Neural cell (in vitro differentiated cells): ENCODE results near the gene TRAPPC4. TPM values are rescaled to one million over a fixed set of nuclear protein-coding genes. Genes with fewer than 3 reads are reported as not detected.
"Not testable (repeated sequence)": the region's sequence is repeated elsewhere in the genome, so short reads cannot be mapped to it uniquely, and the experiment has no call there.

Source experiments
- H2AFZ ChIP-seq: fragments of 200-600, 300-800 bp; sonication (generic), shearing (Covaris generic); 2 replicates; pipeline ENCODE4 v1.6.0; 2014; ENCODE audit warnings: low read depth, mild to moderate bottlenecking, antibody characterized with exemption, low read length, moderate library complexity
- H3F3A ChIP-seq: fragments of 200-600 bp; shearing (Covaris generic); 2 replicates; pipeline ENCODE4 v1.6.1; 2016; ENCODE audit warnings: mild to moderate bottlenecking, moderate library complexity, mixed read lengths, antibody characterized with exemption, low read length; ENCODE audit not compliant: insufficient read depth, poor library complexity, severe bottlenecking
- H3K27ac ChIP-seq: fragments of 200-600, 300-800 bp; sonication (generic), shearing (Covaris generic); 2 replicates; pipeline ENCODE4 v1.5.1; 2014; ENCODE audit warnings: mild to moderate bottlenecking, low read length, moderate library complexity
- H3K27me3 ChIP-seq: fragments of 300-800, 200-600 bp; sonication (generic), shearing (Covaris generic); 2 replicates; pipeline ENCODE4 v1.6.0; 2014; ENCODE audit warnings: mild to moderate bottlenecking, low read depth, low read length, moderate library complexity; ENCODE audit not compliant: insufficient read depth
- H3K36me3 ChIP-seq: fragments of 300-800, 200-600 bp; sonication (generic), shearing (Covaris generic); 2 replicates; pipeline ENCODE4 v1.5.1; 2014; ENCODE audit warnings: mild to moderate bottlenecking, antibody characterized with exemption, low read length, moderate library complexity; ENCODE audit not compliant: insufficient read depth
- H3K4me2 ChIP-seq: fragments of 300-800, 200-600 bp; sonication (generic), shearing (Covaris generic); 2 replicates; pipeline ENCODE4 v1.6.0; 2014; ENCODE audit warnings: mild to moderate bottlenecking, low read length
- H3K4me3 ChIP-seq: fragments of 300-800, 200-600 bp; sonication (generic), shearing (Covaris generic); 2 replicates; pipeline ENCODE4 v1.5.1; 2014; ENCODE audit warnings: mild to moderate bottlenecking, low read length, moderate library complexity
- H3K79me2 ChIP-seq: fragments of 200-600 bp; shearing (Covaris generic); replicated peaks from 2 replicates; pipeline ENCODE4 v1.6.0; 2014; ENCODE audit warnings: mild to moderate bottlenecking, low read length, moderate library complexity; ENCODE audit not compliant: insufficient read depth
- H3K9ac ChIP-seq: fragments of 300-800, 200-600 bp; sonication (generic), shearing (Covaris generic); 2 replicates; pipeline ENCODE4 v1.6.1; 2016; ENCODE audit warnings: mild to moderate bottlenecking, low read length, mixed read lengths
- H3K9me2 ChIP-seq: fragments of 200-600 bp; shearing (Covaris generic); 2 replicates; pipeline ENCODE4 v1.6.1; 2016; ENCODE audit warnings: mild to moderate bottlenecking, low read length, mixed read lengths; ENCODE audit not compliant: insufficient read depth
- H3K9me3 ChIP-seq: fragments of 200-600, 300-800 bp; sonication (generic), shearing (Covaris generic); 2 replicates; pipeline ENCODE4 v1.6.1; 2016; ENCODE audit warnings: mild to moderate bottlenecking, mixed run types, low read length, moderate library complexity, mixed read lengths
- H4K20me1 ChIP-seq: fragments of 200-600 bp; shearing (Covaris generic); 2 replicates; pipeline ENCODE4 v1.6.1; 2016; ENCODE audit warnings: mild to moderate bottlenecking, mixed run types; ENCODE audit not compliant: insufficient read depth
- EP300 ChIP-seq: fragments of 450-650 bp; conservative IDR thresholded peaks from 2 replicates; pipeline ENCODE4 v1.6.1; 2014; ENCODE audit warnings: antibody characterized with exemption, mild to moderate bottlenecking, moderate library complexity; ENCODE audit not compliant: poor library complexity, severe bottlenecking
- EZH2 ChIP-seq: fragments of 200-600, 300-800 bp; shearing (Covaris generic), sonication (generic); IDR thresholded peaks from 2 replicates; pipeline ENCODE4 v1.6.1; 2014; ENCODE audit warnings: antibody characterized with exemption, low read length, borderline replicate concordance, mild to moderate bottlenecking; ENCODE audit not compliant: insufficient read depth, poor library complexity, severe bottlenecking
- MXI1 ChIP-seq: fragments of 450-650 bp; conservative IDR thresholded peaks from 2 replicates; pipeline ENCODE4 v1.6.1; 2014; ENCODE audit warnings: antibody characterized with exemption, mild to moderate bottlenecking; ENCODE audit not compliant: poor library complexity, severe bottlenecking
- SMC3 ChIP-seq: fragments of 450-650 bp; conservative IDR thresholded peaks from 2 replicates; pipeline ENCODE4 v1.6.1; 2014; ENCODE audit warnings: antibody characterized with exemption, mild to moderate bottlenecking, moderate library complexity; ENCODE audit not compliant: poor library complexity
- TAF1 ChIP-seq: IDR thresholded peaks from 2 replicates; pipeline ENCODE4 v1.6.1; 2012; ENCODE audit warnings: low read depth
- polyA plus RNA-seq: library from polyadenylated mRNA; depleted of rRNA; stranded (reverse); fragments of >200 nt; gene quantifications from 2 replicates; pipeline ENCODE4 v1.2.3, GENCODE V29; 2014
- TF ChIP-seq, protein P1 (sequence below): IDR thresholded peaks from 2 replicates; pipeline ENCODE4 v1.6.1; 2012; ENCODE audit warnings: borderline replicate concordance

Gene TRAPPC4
- polyA plus RNA-seq, 1 donor from 2014 or later = 276 TPM

GRCh38 chr11:119034813-119035212 lies 16.2 kb downstream of the TRAPPC4 start:
- H3K4me3 ChIP-seq = no peak overlapping the region
- no peaks in the 10 kb centered on the region for H3F3A ChIP-seq
- H3K27ac ChIP-seq = no peak overlapping the region
- H3K9me2 ChIP-seq = no peaks in the 10 kb centered on the region
- no peak overlapping the region for H2AFZ ChIP-seq
- no peaks in the 10 kb centered on the region for H3K9me3 ChIP-seq
- H3K4me2 ChIP-seq = no peak overlapping the region
- H3K27me3 ChIP-seq = no peaks in the 10 kb centered on the region
- H3K36me3 ChIP-seq = no peaks in the 10 kb centered on the region
- peaks cover under 1% of the 10 kb centered on the region for H3K79me2 ChIP-seq
- H3K9ac ChIP-seq = no peak overlapping the region
- H4K20me1 ChIP-seq = no peaks in the 10 kb centered on the region
- TF ChIP-seq EP300 = no peak
- no peak for TF ChIP-seq EZH2
- TF ChIP-seq MXI1 = no peak
- TF ChIP-seq SMC3 = no peak
- TF ChIP-seq, protein P1, sequence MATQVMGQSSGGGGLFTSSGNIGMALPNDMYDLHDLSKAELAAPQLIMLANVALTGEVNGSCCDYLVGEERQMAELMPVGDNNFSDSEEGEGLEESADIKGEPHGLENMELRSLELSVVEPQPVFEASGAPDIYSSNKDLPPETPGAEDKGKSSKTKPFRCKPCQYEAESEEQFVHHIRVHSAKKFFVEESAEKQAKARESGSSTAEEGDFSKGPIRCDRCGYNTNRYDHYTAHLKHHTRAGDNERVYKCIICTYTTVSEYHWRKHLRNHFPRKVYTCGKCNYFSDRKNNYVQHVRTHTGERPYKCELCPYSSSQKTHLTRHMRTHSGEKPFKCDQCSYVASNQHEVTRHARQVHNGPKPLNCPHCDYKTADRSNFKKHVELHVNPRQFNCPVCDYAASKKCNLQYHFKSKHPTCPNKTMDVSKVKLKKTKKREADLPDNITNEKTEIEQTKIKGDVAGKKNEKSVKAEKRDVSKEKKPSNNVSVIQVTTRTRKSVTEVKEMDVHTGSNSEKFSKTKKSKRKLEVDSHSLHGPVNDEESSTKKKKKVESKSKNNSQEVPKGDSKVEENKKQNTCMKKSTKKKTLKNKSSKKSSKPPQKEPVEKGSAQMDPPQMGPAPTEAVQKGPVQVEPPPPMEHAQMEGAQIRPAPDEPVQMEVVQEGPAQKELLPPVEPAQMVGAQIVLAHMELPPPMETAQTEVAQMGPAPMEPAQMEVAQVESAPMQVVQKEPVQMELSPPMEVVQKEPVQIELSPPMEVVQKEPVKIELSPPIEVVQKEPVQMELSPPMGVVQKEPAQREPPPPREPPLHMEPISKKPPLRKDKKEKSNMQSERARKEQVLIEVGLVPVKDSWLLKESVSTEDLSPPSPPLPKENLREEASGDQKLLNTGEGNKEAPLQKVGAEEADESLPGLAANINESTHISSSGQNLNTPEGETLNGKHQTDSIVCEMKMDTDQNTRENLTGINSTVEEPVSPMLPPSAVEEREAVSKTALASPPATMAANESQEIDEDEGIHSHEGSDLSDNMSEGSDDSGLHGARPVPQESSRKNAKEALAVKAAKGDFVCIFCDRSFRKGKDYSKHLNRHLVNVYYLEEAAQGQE = no peak

DNA sequence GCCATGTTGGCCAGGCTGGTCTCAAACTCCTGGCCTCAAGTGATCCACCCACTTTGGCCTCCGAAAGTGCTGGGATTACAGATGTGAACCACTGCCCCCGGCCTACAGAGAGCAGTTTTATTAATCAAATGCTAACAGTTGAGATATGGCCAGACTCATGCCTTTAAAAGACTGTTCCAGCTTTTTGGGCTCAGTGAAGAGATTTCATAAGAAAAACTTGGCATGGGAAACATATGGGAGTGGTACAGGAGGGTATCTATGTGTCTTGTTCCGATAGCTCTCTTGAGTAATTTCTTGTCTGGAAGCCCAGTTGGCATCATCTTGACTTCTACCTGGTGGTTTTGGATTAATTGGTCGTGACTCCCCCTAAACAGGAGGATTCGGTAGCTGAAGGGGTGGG lies 20.3 kb downstream of the TRAPPC4 start:
- H3K4me3 ChIP-seq = no peak overlapping the region
- no peaks in the 10 kb centered on the region for H3F3A ChIP-seq
- H3K27me3 ChIP-seq = no peaks in the 10 kb centered on the region
- no peak overlapping the region for H3K9ac ChIP-seq
- no peaks in the 10 kb centered on the region for H3K36me3 ChIP-seq
- TF ChIP-seq TAF1 = no peak
- TF ChIP-seq, protein P1 = no peak
- H2AFZ ChIP-seq = no peak overlapping the region
- H3K9me2 ChIP-seq = no peaks in the 10 kb centered on the region
- H3K9me3 ChIP-seq = no peaks in the 10 kb centered on the region
- H3K27ac ChIP-seq = no peak overlapping the region
- no peak overlapping the region for H3K4me2 ChIP-seq
- no peaks in the 10 kb centered on the region for H3K79me2 ChIP-seq
- no peaks in the 10 kb centered on the region for H4K20me1 ChIP-seq

GRCh38 chr11:119039471-119039870 lies 20.9 kb downstream of the TRAPPC4 start:
- H3K27ac ChIP-seq, H3K9ac ChIP-seq, H3K79me2 ChIP-seq, H3K36me3 ChIP-seq, H4K20me1 ChIP-seq, H2AFZ ChIP-seq, H3K27me3 ChIP-seq, H3K4me2 ChIP-seq, H3K9me2 ChIP-seq, H3K9me3 ChIP-seq, H3F3A ChIP-seq, H3K4me3 ChIP-seq: not testable (repeated sequence)
